Measurements from ENCODE around the gene KRTAP10-11.

The KRTAP10-11 gene

GRCh38 chr21:44695641-44696040 lies 49.4 kb downstream of the KRTAP10-11 start:
- DNase-seq (ENCODE audit: low read depth in 2 of 2), result no peak

DNA sequence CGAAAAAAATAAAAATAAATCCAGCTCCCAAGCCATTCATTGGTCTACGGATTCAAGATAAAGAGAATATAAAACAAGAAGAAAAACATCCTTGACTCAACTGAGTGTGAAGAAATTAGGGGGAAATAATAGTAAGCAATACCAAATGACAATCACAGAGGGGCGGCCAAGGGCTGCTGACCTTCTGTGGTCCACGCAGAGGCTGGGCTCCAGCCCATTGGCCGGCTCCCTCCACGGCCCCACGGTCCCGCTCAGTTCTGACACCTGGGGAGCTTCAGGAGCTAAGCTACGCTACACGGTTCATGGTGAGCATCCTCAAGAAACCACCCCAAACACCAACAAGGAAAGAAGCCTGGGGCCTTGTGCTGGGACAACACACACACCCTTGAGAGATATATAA lies 50.4 kb downstream of the KRTAP10-11 start:
- no peak for DNase-seq (ENCODE audit: low read depth in 2 of 2)

All from stimulated activated CD8-positive, alpha-beta memory T cell treated with anti-CD3 and anti-CD28 coated beads, Interleukin-2, amount 100 ng/mL, for 1 hour (primary cell).